Measurements from ENCODE around the gene METTL9.
"Not testable (repeated sequence)": the region's sequence is repeated elsewhere in the genome, so short reads cannot be mapped to it uniquely, and the experiment has no call there.

METTL9 gene

GRCh38 chr16:21639493-21639892 lies 40.1 kb downstream of the METTL9 start:
- DNase-seq: no peak

- no peak for DNase-seq
Measured at GRCh38 chr16:21641916-21642315, 42.5 kb downstream of the METTL9 start.

DNA sequence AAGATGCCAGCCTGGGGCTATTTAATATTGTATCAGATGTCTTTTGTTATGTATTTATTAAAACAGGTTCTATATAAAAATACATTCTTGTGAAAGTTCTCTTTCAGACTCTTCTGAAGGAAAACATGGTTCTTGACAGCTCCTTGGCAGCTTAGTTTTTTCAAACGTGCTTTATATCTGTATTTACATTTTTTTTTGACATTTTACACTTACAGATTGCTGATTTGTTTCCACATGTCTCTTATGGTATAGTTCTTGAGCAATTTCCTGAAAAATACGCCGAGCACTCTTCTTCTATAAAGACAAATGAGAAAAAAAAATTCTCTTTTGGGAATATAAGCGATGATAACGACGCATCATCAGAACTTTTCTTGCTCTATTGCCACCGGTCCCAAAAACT lies 43.5 kb downstream of the METTL9 start:
- DNase-seq: no peak

DNA sequence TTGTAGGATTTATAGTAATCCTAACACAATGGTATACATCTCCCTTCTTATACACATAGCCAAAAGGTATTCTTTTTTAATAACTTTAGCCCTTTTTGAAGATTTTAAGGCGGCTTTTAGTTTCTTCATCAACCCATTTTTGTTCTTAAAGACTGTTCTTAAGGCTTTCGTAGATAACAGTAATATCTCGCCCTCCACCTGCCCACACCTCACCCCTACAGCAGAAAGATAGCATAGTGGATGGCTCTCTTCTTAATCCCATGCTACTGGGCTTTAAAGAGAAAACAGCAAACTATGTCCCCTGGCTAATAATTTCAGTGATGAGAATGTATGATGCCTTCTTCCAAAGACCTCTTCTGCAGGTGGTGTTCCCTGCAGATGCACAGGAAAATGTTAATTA lies 44.4 kb downstream of the METTL9 start:
- no peak for DNase-seq

DNA sequence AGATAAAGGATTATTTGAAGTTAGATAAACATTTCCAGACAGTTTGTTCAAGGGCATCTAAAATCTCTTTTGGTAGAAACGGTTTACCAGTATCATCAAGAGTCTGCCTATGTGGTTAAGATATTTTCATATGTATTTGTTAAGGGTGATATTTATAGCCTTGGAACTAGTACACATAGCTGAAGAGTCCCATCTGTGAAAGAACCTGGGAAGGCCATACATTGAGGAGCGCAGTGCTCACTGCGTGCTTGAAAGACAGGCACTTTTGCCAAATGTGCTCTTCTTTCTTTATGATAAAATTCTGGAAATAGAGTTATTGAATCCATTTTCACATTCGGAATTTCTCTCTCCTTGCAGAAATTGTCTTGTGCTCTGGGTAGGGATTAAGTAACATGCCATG lies 45.3 kb downstream of the METTL9 start:
- DNase-seq: no peak

- no peak for DNase-seq
Measured at GRCh38 chr16:21645261-21645721, 45.9 kb downstream of the METTL9 start.

DNA sequence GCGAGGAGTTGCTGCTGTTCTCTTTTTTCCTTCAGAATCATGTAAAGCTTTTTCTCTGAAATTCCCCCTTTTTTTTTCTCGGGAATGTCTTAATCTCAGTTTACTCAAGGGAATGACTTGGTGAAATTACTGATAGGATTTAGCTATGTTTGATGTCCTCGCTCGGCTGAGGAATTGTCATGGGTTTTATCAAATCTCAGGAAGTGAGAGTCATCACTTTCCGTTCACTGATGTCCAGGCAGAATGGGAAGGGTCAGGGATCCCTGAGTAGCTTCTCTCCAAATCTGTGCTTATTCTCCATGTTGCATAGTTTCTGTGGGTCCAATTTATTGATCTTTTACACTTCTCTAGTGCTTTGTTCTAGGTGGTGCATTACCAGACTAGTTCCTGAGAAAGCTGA lies 46.7 kb downstream of the METTL9 start:
- no peak for DNase-seq

DNA sequence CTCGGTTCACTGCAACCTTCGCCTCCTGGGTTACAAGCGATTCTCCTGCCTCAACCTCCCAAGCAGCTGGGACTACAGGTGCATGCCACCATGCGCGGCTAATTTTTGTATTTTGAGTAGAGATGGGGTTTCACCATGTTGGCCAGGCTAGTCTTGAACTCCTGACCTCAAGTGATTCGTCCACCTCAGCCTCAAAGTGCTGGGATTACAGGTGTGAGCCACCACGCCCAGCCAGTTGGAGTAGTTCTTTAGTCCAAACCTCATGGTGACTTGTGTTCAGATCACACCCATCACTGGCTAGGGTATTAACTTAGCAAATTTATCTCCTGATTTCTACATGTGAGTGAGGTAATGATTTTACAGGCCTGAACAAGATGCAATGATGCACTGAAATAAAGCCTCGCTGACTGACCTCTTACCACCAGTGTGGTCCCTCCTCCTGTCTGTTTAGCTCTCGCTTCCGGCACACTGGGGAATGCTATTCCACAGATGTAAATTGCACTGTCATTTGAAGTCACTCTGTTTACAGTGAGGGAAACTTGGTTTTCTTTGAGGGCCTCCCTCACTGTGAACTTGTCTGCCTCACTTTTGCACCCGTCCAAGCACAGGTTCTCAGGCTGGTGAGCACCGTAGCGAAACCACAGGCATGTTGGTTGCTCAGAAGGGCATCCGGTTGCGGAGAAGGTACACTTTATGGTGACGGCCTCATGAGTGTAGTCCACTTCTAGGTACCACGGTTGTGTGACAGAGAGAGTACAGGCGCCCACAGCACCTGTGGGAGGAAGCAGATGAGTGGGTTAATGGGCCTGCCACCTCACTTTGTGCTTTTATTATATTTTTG lies 47.6 kb downstream of the METTL9 start:
- no peak for DNase-seq

DNA sequence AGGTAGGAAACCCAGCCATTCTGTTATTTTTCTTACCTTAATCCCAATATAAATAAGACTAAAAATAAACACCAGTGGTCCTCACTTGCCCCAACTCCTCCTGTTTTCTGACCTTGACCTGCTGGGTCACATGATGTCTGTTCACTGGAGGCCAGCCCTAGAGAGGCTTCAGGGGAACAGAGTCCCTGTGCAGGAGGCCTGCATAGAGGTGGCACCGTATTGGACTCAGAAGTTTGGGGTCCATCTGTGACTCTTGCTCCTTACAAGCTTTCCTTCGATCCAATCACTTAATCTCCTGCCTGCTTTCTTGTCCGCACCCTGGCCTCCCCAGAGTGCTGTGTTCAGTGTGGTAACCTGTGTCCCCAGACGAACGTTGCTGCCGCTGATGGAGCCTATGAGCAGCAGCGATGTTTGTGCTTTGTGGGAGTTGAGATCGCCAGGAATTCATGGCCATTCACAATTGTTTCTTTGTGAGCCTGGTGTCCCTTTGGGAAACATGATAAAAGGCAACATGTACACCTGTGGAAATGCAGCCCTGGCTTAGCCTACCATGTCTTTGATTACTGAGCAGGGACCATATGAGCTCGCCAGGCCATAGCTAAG lies 48.3 kb downstream of the METTL9 start:
- no peak for DNase-seq

DNA sequence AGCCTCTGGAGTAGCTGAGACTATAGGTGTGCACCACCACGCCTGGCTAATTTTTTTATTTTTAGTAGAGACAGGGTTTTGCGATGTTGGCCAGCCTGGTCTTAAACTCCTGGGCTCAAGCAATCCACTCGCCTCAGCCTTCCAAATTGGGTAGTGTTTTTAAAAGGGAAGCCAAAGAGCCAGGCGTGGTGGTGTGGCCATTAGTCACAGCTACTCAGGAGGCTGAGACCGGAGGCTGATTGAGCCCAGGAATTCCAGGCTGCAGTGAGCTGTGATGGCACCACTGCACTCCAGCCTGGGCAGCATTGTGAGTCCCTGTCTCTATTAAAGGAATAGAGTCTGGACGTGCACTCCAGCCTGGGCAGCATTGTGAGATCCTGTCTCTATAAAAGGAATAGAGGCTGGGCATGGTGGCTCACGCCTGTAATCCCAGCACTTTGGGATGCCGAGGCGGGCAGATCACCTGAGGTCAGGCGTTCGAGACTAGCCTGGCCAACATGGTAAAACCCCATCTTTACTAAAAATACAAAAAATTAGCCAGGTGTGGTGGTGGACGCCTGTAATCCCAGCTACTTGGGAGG lies 50.5 kb downstream of the METTL9 start:
- DNase-seq: not testable (repeated sequence)

GRCh38 chr16:21650521-21650920 lies 51.1 kb downstream of the METTL9 start:
- no peak for DNase-seq

DNA sequence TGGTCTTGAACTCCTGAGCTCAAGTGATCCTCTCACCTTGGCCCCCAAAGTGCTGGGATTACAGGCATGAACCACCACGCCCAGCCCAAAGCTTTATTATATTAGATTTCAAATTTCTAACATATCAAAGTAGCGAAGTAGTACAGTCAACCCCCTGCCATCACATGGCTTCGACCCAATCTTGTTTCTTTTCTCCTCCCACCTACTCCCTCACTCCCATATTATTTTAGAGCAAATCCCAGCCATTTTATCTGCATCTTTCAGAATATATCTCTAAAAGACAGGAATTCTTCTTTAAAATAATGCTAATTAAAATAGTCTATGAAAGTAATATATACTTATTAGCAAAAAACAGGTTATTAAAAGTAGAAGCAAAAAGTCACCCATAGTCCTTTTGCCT lies 52.1 kb downstream of the METTL9 start:
- DNase-seq: no peak

DNA sequence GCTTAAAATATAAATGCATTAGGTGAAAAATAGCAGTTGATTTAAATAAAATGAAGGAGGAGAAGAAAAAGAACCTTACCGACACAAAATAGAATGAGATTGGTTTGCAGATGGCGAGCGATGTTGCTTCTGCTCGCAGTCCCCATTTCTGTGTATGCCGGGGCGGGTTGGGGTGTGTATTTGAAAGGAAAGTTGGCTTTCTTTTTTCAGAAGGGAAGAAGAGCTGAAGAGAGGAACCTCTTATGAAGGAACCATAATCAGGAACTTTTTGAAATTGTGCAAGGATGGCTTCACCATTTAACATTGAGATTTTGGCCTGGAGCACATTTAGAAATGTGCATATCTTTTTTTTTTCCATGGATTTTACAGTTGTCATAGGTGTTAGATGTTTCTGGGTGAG lies 53.1 kb downstream of the METTL9 start, which contains the start of gene IGSF6:
Gene IGSF6 (minus strand): TSS at position 156 of the 400 bp plus-strand sequence. CDS start 10 bp downstream, at position 146.
- DNase-seq: no peak

GRCh38 chr16:21653571-21653970 lies 54.2 kb downstream of the METTL9 start:
- DNase-seq: no peak

GRCh38 chr16:21654466-21654865 lies 55.1 kb downstream of the METTL9 start:
- no peak for DNase-seq

DNA sequence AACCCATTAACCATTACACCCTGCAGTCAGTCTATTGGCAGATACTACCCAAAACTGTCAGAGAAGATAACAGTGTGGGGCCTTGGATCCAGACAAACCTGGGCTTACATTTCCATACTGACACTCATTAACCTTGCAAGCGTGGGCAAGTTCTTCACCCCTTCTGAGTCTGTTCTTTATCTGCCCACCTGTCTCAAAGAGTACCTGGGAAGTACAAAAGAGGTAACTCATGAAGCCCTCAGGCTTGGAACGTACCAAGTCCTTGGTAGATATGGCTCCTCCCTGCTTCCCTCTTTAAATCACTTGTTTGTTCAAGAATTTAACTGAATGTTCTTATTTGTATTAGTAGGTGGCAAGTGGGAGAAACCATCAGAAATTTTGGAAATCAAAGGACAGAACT lies 55.5 kb downstream of the METTL9 start:
- no peak for DNase-seq

GRCh38 chr16:21656795-21657768 lies 57.7 kb downstream of the METTL9 start:
- peak; percentile 12 for DNase-seq

GRCh38 chr16:21659124-21659523 lies 59.7 kb downstream of the METTL9 start:
- DNase-seq: no peak

DNA sequence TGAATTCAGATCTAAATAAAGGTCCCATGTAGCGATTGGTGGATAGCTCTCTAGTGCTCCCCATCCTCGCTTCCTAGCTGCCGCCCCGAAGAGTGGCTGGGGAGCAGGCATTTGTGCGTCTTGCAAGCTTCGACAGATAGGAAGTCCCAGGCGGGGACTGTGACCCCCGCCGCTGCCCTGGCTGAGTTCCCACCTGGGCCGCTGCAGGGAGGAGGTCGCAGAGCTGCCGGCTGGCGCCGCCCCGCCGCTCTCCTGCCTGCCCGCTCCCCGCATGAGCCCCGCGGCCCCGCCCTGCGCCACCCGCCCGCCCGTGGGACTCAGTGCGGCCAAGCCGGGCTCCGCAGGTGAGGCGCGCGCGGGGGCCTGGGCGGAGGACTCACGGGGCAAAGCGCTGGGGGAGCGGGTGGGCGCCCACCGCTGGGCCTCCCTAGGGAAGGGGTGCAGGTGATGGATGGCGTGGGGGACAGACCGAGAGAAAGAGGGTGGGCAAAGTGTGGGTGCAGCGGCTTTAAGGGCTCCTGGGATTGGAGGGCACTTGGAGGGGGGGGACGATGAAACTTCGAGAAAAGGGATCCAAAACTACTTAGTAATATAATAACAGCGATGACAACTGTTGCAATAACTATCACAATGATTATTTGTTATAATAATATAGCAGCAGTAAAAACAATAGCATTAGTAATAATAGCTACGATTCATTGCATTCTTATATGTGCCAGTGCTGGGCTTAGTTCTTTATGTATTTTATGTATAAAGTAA lies 64.7 kb downstream of the METTL9 start, which contains the start of gene OTOA:
Gene OTOA (plus strand): TSS at position 80 of the 759 bp plus-strand sequence. CDS start 14,547 bp downstream, outside the sequence.
- DNase-seq: no peak

- DNase-seq: no peak
Measured at GRCh38 chr16:21664801-21665492, 65.6 kb downstream of the METTL9 start.

- no peak for DNase-seq
Measured at GRCh38 chr16:21666772-21667171, 67.4 kb downstream of the METTL9 start.

Data from NCI-H1105 (cell line).